HFFc6 (cell line): Measurements from ENCODE around the gene EML1. TPM values are rescaled to one million over a fixed set of nuclear protein-coding genes. Genes with fewer than 3 reads are reported as not detected.

Experiments used
- DNase-seq: peaks from one replicate; pipeline ENCODE4 v3.0.0-alpha.2; 2018
- H3K27ac Mint-ChIP-seq: 2 replicates; pipeline ENCODE4 v1.8.0; 2020; ENCODE audit warnings: mild to moderate bottlenecking, mixed read lengths
- H3K27me3 Mint-ChIP-seq: 2 replicates; pipeline ENCODE4 v1.8.0; 2021; ENCODE audit warnings: mild to moderate bottlenecking, moderate library complexity, mixed read lengths; ENCODE audit not compliant: insufficient read depth
- H3K36me3 Mint-ChIP-seq: 2 replicates; pipeline ENCODE4 v1.8.0; 2021; ENCODE audit warnings: low read depth, mixed read lengths
- H3K4me1 Mint-ChIP-seq: 2 replicates; pipeline ENCODE4 v1.8.0; 2020; ENCODE audit warnings: low read depth, mixed read lengths
- H3K4me3 Mint-ChIP-seq: 2 replicates; pipeline ENCODE4 v1.8.0; 2020; ENCODE audit warnings: mild to moderate bottlenecking, moderate library complexity, mixed read lengths
- H3K9me3 Mint-ChIP-seq: 2 replicates; pipeline ENCODE4 v1.8.0; 2020; ENCODE audit warnings: mild to moderate bottlenecking, mixed read lengths
- total RNA-seq, 6 experiments: library from RNA; stranded (reverse); fragmentation: NEBNext Ultra II Directional; extraction: Animal tissue kit (Norgen Biotek cat#: 25700); gene quantifications; 2 replicates in 1 of 6; 3 replicates in 5 of 6; pipeline ENCODE4 v1.2.3, GENCODE V29; 2021
- TF ChIP-seq, protein P1 (sequence below): fragments of 200-600 bp; sonication (generic); IDR thresholded peaks from 2 replicates; pipeline ENCODE4 v1.5.0; 2021; ENCODE audit warnings: antibody characterized with exemption, mild to moderate bottlenecking

EML1 gene
- total RNA-seq, 6 experiments from 2014 or later = 13.2 to 27.6 (median 22.2) TPM

DNA sequence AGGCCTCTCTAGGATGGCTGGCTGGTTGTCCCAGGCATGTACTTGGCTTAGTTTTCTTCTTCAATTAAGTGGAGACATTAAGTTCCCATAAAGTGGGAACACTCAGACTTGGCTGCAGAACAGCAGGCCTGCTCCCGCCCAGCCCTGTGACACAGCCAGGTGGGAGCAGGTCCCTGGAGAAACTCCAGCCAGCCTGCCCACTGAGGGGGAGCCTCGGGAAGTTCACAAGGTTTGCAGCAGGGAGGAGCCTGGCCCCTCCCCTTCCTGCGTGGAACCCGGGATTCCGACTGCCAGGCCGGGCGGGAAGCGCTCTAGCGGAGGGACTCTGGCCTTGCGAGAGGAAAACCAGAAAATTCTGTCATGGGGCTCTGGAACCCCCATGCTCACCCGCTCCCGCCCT is 173.7 kb downstream of the EML1 start:
- Mint-ChIP-seq H3K4me1 (peaks cover 17% of the 10 kb centered on the region), H3K27me3 (peaks cover 21% of the 10 kb centered on the region), H3K9me3 (no peaks in the 10 kb centered on the region)

DNA sequence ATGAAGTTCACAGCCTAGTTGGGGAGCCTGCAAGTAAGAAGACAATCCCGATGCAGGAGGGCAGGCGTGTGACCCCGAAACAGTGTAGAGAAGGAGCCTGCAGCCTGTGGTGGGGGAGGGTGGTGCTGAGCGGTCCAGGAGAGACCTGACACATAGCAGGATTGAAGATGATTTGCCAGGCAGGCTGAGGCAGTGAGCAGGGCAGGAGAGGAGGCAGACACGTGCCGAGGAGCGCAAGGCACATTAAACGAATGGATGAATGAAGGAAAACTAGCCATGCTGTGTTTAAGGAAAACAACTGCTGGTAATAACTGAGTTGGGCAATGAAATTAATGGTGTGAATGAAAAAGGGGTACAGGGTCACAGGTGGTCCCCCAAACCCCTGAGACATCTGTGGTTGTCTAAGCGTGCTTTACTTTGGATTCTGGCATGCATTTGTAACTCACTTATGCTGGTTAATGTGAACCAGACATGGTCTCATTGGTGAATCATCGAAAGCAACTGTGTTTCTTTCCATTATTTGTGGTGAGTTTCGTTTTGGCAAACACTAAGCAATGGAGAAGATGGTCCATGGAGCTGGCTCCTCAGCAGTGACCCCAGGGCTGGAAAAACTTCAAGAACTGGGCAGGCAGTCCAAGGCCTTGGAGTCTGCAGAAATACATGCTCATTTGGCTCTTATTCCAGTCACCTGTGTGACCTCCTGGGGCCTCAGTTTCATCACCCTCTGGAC is 175.1 kb downstream of the EML1 start:
- peak; percentile 75 for DNase-seq
- Mint-ChIP-seq H3K27ac (peak overlapping the region; percentile 73), H3K27me3 (peaks cover 27% of the 10 kb centered on the region), H3K4me1 (peaks cover 26% of the 10 kb centered on the region), H3K9me3 (no peaks in the 10 kb centered on the region), H3K4me3 (peak overlapping the region; percentile 77), H3K36me3 (peaks cover 11% of the 10 kb centered on the region; the same call in 1 of the 2 replicates)
- TF ChIP-seq, protein P1, sequence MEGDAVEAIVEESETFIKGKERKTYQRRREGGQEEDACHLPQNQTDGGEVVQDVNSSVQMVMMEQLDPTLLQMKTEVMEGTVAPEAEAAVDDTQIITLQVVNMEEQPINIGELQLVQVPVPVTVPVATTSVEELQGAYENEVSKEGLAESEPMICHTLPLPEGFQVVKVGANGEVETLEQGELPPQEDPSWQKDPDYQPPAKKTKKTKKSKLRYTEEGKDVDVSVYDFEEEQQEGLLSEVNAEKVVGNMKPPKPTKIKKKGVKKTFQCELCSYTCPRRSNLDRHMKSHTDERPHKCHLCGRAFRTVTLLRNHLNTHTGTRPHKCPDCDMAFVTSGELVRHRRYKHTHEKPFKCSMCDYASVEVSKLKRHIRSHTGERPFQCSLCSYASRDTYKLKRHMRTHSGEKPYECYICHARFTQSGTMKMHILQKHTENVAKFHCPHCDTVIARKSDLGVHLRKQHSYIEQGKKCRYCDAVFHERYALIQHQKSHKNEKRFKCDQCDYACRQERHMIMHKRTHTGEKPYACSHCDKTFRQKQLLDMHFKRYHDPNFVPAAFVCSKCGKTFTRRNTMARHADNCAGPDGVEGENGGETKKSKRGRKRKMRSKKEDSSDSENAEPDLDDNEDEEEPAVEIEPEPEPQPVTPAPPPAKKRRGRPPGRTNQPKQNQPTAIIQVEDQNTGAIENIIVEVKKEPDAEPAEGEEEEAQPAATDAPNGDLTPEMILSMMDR = no peak

More for the DNA sequence above, 173.7 kb downstream of the EML1 start:
- 0 out of 2 replicates have a peak, but pooled peaks cover 4% of the 10 kb centered on the region for H3K36me3 Mint-ChIP-seq
- H3K4me3 Mint-ChIP-seq = no peak overlapping the region
- H3K27ac Mint-ChIP-seq = no peak overlapping the region
- TF ChIP-seq, protein P1 = no peak
- no peak for DNase-seq

DNA sequence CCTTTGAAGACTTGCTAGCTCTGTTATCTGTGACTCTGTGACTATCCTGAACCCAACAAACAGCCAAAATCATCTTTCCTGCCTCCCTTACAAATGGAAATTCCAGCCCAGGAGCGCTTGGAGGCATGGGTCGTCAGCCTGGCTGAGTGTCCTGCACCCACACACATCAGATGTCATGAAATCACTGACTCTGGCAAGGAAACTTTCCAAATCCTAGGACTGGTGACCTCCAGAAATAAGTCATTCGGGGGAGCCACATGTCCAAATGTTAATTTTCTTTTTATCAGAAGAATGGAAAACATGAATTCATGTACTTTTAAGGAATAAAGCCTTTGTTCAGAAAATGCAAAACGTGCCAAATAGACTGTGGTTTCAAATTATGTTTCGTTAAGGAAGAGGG is 175.7 kb downstream of the EML1 start:
- Mint-ChIP-seq H3K36me3 (peaks cover 11% of the 10 kb centered on the region; the same call in 1 of the 2 replicates), H3K4me1 (peaks cover 26% of the 10 kb centered on the region), H3K9me3 (no peaks in the 10 kb centered on the region), H3K27me3 (peaks cover 28% of the 10 kb centered on the region), H3K27ac (no peak overlapping the region; the same call in 1 of the 2 replicates), H3K4me3 (peak overlapping the region; percentile 77; the same call in 1 of the 2 replicates)
- no peak for DNase-seq
- TF ChIP-seq, protein P1 = no peak

DNA sequence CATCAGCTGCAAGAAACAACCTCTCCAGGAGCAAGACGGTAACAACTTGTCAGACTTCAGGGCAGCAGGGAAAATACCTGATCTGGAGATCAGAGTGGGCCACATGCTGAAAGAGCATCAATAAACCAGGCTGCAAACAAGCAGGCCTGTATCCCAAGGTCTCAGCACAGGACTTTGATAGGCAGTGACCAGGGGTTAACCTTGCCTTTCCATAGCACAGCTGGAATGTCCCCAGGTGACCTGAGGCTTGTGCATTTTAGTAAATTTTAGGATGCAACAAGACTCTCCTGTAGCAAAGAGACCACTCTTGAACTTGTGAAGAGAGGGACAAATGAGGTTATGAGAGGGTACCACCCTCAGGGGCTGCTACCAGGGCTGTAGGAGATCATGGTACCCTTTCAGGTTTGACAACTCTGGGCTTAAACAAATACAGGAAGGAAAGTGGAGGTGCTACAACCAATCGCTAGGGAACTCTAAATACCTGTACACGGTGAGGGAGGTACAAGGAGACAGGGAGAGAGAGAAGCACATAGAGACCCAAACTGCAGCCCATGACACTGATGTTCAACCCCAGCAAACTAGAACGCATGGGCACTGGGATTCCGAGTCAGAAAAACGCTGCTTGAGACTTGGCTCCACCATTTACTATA is 176.6 kb downstream of the EML1 start:
- TF ChIP-seq, protein P1 = no peak
- peaks cover 28% of the 10 kb centered on the region for H3K27me3 Mint-ChIP-seq
- DNase-seq = no peak
- H3K9me3 Mint-ChIP-seq = no peaks in the 10 kb centered on the region
- H3K4me1 Mint-ChIP-seq = peaks cover 26% of the 10 kb centered on the region
- no peak overlapping the region for H3K4me3 Mint-ChIP-seq
- peaks cover 11% of the 10 kb centered on the region; the same call in 1 of the 2 replicates for H3K36me3 Mint-ChIP-seq
- no peak overlapping the region for H3K27ac Mint-ChIP-seq

DNA sequence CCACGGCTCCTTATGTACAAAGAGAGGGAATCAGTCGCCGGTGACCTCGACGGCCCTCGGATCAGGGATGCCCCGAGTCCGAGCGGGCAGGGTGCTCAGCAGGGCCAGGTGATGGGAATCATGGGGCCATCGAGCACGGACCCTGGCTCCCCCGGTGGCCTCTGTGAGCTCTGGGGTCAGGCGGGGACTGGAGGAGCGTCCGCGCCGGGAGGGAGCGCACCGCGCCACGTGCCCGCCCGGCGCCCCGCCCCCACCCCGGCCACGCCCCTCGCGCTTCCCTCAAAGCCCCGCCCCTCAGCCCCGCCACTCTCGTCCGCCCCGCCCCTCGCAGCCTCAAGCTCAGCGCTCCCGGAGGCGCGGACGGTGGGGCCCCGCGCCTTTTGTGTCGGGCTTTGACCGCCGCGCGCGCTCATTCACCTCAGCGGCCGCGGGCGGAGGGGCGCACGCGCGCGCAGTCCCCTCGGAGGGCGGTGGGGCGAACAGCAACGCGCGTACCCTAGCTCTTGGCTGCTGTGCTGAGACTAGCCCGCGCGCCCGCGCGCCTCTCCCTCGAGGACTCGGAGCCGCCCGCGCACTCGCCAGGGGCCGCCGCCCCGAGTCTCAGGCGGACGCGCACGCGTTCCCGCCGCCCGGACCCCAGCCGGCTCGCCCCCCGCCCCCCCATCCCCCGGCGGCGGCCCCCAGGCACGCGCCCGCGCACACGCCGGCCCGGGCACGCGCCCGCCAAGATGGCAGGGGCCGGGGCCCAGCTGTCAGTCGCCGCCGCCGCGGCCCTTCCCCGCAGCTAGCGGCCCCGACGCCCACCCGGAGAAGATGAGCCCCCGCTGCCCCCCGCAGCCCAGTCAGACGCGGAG is 178.1 kb downstream of the EML1 start:
- TF ChIP-seq, protein P1 = no peak
- peak; percentile 3 for DNase-seq
- H3K9me3 Mint-ChIP-seq = no peaks in the 10 kb centered on the region
- H3K27ac Mint-ChIP-seq = no peak overlapping the region
- peaks cover 26% of the 10 kb centered on the region for H3K4me1 Mint-ChIP-seq
- peak overlapping the region; percentile 69 for H3K4me3 Mint-ChIP-seq
- H3K27me3 Mint-ChIP-seq = peaks cover 28% of the 10 kb centered on the region
- peaks cover 11% of the 10 kb centered on the region; the same call in 1 of the 2 replicates for H3K36me3 Mint-ChIP-seq
